ENCODE results near the gene SCARF2. TPM values are rescaled to one million over a fixed set of nuclear protein-coding genes. Genes with fewer than 3 reads are reported as not detected.

Gene SCARF2
- total and polyA plus RNA-seq, 10 donors: 1.1 to 18.0 (median 9.4) TPM

- Histone ChIP-seq H3K36me3 (peaks cover 0 to 48% (median 0%) of the 10 kb centered on the region in 6 donors), H3K4me1 (peaks cover 34 to 76% (median 53%) of the 10 kb centered on the region in 6 donors), H3K9me3 (no peaks in the 10 kb centered on the region), H3K4me3 (peak overlapping the region; percentile 45 to 83 (median 60)), H3K27ac (peak overlapping the region in 3 of 8 donors; percentile 13 to 48 (median 28)), H3K27me3 (replicated peaks in 1 of 7) (peaks cover 3 to 100% (median 69%) of the 10 kb centered on the region in 7 donors)
- intact Hi-C loops (cut with DNase I; ENCODE audit: low total_unique reads): no loop called here
- 53 to 65% (median 59%) methylated on average over 22 to 23 of the region's 23 CpGs for WGBS, 5 donors
- TF ChIP-seq POLR2AphosphoS5 (IDR thresholded peaks at IDR 0.05) (no peak), CTCF (IDR thresholded peaks at IDR 0.05 in 8 of 11, conservative IDR thresholded peaks at IDR 0.05 in 3 of 11) (no peak), POLR2A (IDR thresholded peaks at IDR 0.05) (no peak)
- DNase-seq: no peak
Observed at GRCh38 chr22:20428496-20429253, 8.9 kb downstream of the SCARF2 start.

- Histone ChIP-seq H3K4me1 (peaks cover 34 to 81% (median 56%) of the 10 kb centered on the region in 6 donors), H3K27ac (no peak overlapping the region), H3K9me3 (no peaks in the 10 kb centered on the region), H3K4me3 (no peak overlapping the region), H3K36me3 (peaks cover 0 to 48% (median 0%) of the 10 kb centered on the region in 6 donors), H3K27me3 (replicated peaks in 1 of 7) (peaks cover 3 to 100% (median 69%) of the 10 kb centered on the region in 7 donors)
- peak; percentile 61 for DNase-seq
- intact Hi-C loops (cut with DNase I; ENCODE audit: low total_unique reads): no loop called here
- 92 to 98% (median 94%) methylated on average over 4 of the region's 4 CpGs for WGBS, 5 donors
- TF ChIP-seq POLR2A (IDR thresholded peaks at IDR 0.05) (no peak), POLR2AphosphoS5 (IDR thresholded peaks at IDR 0.05) (no peak), CTCF (IDR thresholded peaks at IDR 0.05 in 8 of 11, conservative IDR thresholded peaks at IDR 0.05 in 3 of 11) (no peak)
Observed at GRCh38 chr22:20427945-20428417, 9.6 kb downstream of the SCARF2 start.

- peaks cover 34 to 78% (median 58%) of the 10 kb centered on the region in 6 donors for H3K4me1 ChIP-seq
- H3K9me3 ChIP-seq: no peaks in the 10 kb centered on the region
- H3K36me3 ChIP-seq: peaks cover 0 to 48% (median 0%) of the 10 kb centered on the region in 6 donors
- DNase-seq: peak; percentile 69
- 88 to 95% (median 89%) methylated on average over 8 of the region's 8 CpGs for WGBS, 5 donors
- no peak overlapping the region for H3K4me3 ChIP-seq
- H3K27ac ChIP-seq: no peak overlapping the region
- TF ChIP-seq CTCF (IDR thresholded peaks at IDR 0.05 in 8 of 11, conservative IDR thresholded peaks at IDR 0.05 in 3 of 11) (no peak), POLR2A (IDR thresholded peaks at IDR 0.05) (no peak), POLR2AphosphoS5 (IDR thresholded peaks at IDR 0.05) (no peak)
- intact Hi-C loops (cut with DNase I; ENCODE audit: low total_unique reads): no loop called here
- H3K27me3 ChIP-seq (replicated peaks in 1 of 7): peaks cover 3 to 98% (median 67%) of the 10 kb centered on the region in 7 donors
Observed at GRCh38 chr22:20427104-20427944, 10.3 kb downstream of the SCARF2 start.

Data from spleen (tissue), 11 donors.